M059J (cell line): ENCODE measurements around the gene ACYP2. TPM values are rescaled to one million over a fixed set of nuclear protein-coding genes. Genes with fewer than 3 reads are reported as not detected.
"Not testable (repeated sequence)": the region's sequence is repeated elsewhere in the genome, so short reads cannot be mapped to it uniquely, and the experiment has no call there.

Experiments
- DNase-seq: peaks from one replicate; pipeline ENCODE4 v3.0.0-alpha.2; 2012; ENCODE audit warnings: low read depth
- total RNA-seq: library from RNA; depleted of rRNA; stranded (reverse); fragments of >200 nt; shearing (Covaris generic); gene quantifications from 2 replicates; pipeline ENCODE4 v1.2.3, GENCODE V29; 2014; rRNA removed

The ACYP2 gene
- total RNA-seq, 1 experiment from 2014 or later, result 24.6 TPM

GRCh38 chr2:54324517-54324916, 209.1 kb downstream of the ACYP2 start:
- DNase-seq, result not testable (repeated sequence)

GRCh38 chr2:54325148-54325547, 209.7 kb downstream of the ACYP2 start:
- no peak for DNase-seq

- peak; percentile 13 for DNase-seq
These were observed 214.2 kb downstream of the ACYP2 start for GRCh38 chr2:54329482-54330161.

GRCh38 chr2:54330162-54330925, 214.9 kb downstream of the ACYP2 start:
- peak; percentile 97 for DNase-seq

- DNase-seq, result no peak
These were observed 215.8 kb downstream of the ACYP2 start for GRCh38 chr2:54330926-54331835.

- DNase-seq, result no peak
These were observed 217.0 kb downstream of the ACYP2 start for GRCh38 chr2:54332386-54332785.

GRCh38 chr2:54336136-54336976, 220.9 kb downstream of the ACYP2 start:
- peak; percentile 64 for DNase-seq

- no peak for DNase-seq
These were observed 221.5 kb downstream of the ACYP2 start for GRCh38 chr2:54336977-54337255.

GRCh38 chr2:54341656-54342055, 226.2 kb downstream of the ACYP2 start:
- no peak for DNase-seq

- no peak for DNase-seq
These were observed 227.2 kb downstream of the ACYP2 start for GRCh38 chr2:54342603-54343002.

GRCh38 chr2:54347622-54348021, 232.2 kb downstream of the ACYP2 start:
- DNase-seq, result no peak

- peak; percentile 9 for DNase-seq
These were observed 233.2 kb downstream of the ACYP2 start for GRCh38 chr2:54348646-54349045.

GRCh38 chr2:54350426-54350825, 235.0 kb downstream of the ACYP2 start:
- DNase-seq, result no peak

- no peak for DNase-seq
These were observed 237.8 kb downstream of the ACYP2 start for GRCh38 chr2:54353216-54353615.

Other genes with a start within 250 kb of the ACYP2 start
- gene PSME4, start 144.6 kb upstream of the ACYP2 start, total RNA-seq, result 18.9 and 40.9 TPM in 2 replicates
- not detected in 2 replicates for gene TSPYL6, start 140.6 kb downstream of the ACYP2 start, total RNA-seq